Measurements from ENCODE around the gene TSPEAR. TPM values are rescaled to one million over a fixed set of nuclear protein-coding genes. Genes with fewer than 3 reads are reported as not detected.
"Not testable (repeated sequence)": the region's sequence is repeated elsewhere in the genome, so short reads cannot be mapped to it uniquely, and the experiment has no call there.

Gene TSPEAR
- total RNA-seq, 1 donor, result not detected

GRCh38 chr21:44667612-44668011 lies 43.8 kb downstream of the TSPEAR start:
- Histone ChIP-seq H3K36me3 (ENCODE audit: insufficient read depth, low read length) (no peaks in the 10 kb centered on the region), H4K20me1 (ENCODE audit: insufficient read depth, low read length) (no peaks in the 10 kb centered on the region), H3K4me3 (ENCODE audit: insufficient read depth, low read length) (no peak overlapping the region), H3K27ac (ENCODE audit: low read depth, low read length) (no peak overlapping the region), H3K27me3 (ENCODE audit: insufficient read depth, low read length) (no peaks in the 10 kb centered on the region), H3K79me2 (ENCODE audit: insufficient read depth, low read length) (no peaks in the 10 kb centered on the region), H3K4me1 (ENCODE audit: insufficient read depth, low read length) (no peaks in the 10 kb centered on the region), H3K4me2 (ENCODE audit: insufficient read depth, low read length) (no peak overlapping the region), H2AFZ (ENCODE audit: low read length) (no peak overlapping the region), H3K9me3 (ENCODE audit: low read depth, low read length) (no peaks in the 10 kb centered on the region)
- no peak for DNase-seq (ENCODE audit: insufficient read length, low spot score, missing footprints)
- no peak for TF ChIP-seq CTCF (IDR thresholded peaks at IDR 0.05; ENCODE audit: extremely low read depth, low read depth, low read length)

GRCh38 chr21:44666401-44667320 lies 44.7 kb downstream of the TSPEAR start, which contains the start of gene KRTAP12-2:
KRTAP12-2 (minus strand) TSS chr21:44666927; CDS start chr21:44666886, 41 bp downstream.
- no peaks in the 10 kb centered on the region for H3K4me1 ChIP-seq (ENCODE audit: insufficient read depth, low read length)
- H2AFZ ChIP-seq (ENCODE audit: low read length), result no peak within 1 kb of the TSS
- no peak within 1 kb of the TSS for H3K4me3 ChIP-seq (ENCODE audit: insufficient read depth, low read length)
- H4K20me1 ChIP-seq (ENCODE audit: insufficient read depth, low read length), result no peaks in the 10 kb centered on the region
- no peaks in the 10 kb centered on the region for H3K27me3 ChIP-seq (ENCODE audit: insufficient read depth, low read length)
- H3K4me2 ChIP-seq (ENCODE audit: insufficient read depth, low read length), result no peak within 1 kb of the TSS
- no peaks in the 10 kb centered on the region for H3K36me3 ChIP-seq (ENCODE audit: insufficient read depth, low read length)
- H3K79me2 ChIP-seq (ENCODE audit: insufficient read depth, low read length), result no peaks in the 10 kb centered on the region
- TF ChIP-seq CTCF (IDR thresholded peaks at IDR 0.05; ENCODE audit: extremely low read depth, low read depth, low read length), result no peak
- no peaks in the 10 kb centered on the region for H3K9me3 ChIP-seq (ENCODE audit: low read depth, low read length)
- no peak for DNase-seq (ENCODE audit: insufficient read length, low spot score, missing footprints)
- H3K27ac ChIP-seq (ENCODE audit: low read depth, low read length), result no peak within 1 kb of the TSS

GRCh38 chr21:44664691-44665090 lies 46.7 kb downstream of the TSPEAR start:
- DNase-seq (ENCODE audit: insufficient read length, low spot score, missing footprints), result no peak
- Histone ChIP-seq H3K36me3 (ENCODE audit: insufficient read depth, low read length) (no peaks in the 10 kb centered on the region), H3K9me3 (ENCODE audit: low read depth, low read length) (no peaks in the 10 kb centered on the region), H2AFZ (ENCODE audit: low read length) (no peak overlapping the region), H4K20me1 (ENCODE audit: insufficient read depth, low read length) (no peaks in the 10 kb centered on the region), H3K27me3 (ENCODE audit: insufficient read depth, low read length) (no peaks in the 10 kb centered on the region), H3K4me3 (ENCODE audit: insufficient read depth, low read length) (no peak overlapping the region), H3K4me2 (ENCODE audit: insufficient read depth, low read length) (no peak overlapping the region), H3K27ac (ENCODE audit: low read depth, low read length) (no peak overlapping the region), H3K4me1 (ENCODE audit: insufficient read depth, low read length) (no peaks in the 10 kb centered on the region), H3K79me2 (ENCODE audit: insufficient read depth, low read length) (no peaks in the 10 kb centered on the region)
- TF ChIP-seq CTCF (IDR thresholded peaks at IDR 0.05; ENCODE audit: extremely low read depth, low read depth, low read length), result no peak

GRCh38 chr21:44661567-44661966 lies 49.8 kb downstream of the TSPEAR start:
- not testable (repeated sequence) for H4K20me1 ChIP-seq (ENCODE audit: insufficient read depth, low read length); H3K27me3 ChIP-seq (ENCODE audit: insufficient read depth, low read length); H3K4me3 ChIP-seq (ENCODE audit: insufficient read depth, low read length); H3K4me2 ChIP-seq (ENCODE audit: insufficient read depth, low read length); H3K36me3 ChIP-seq (ENCODE audit: insufficient read depth, low read length); H3K9me3 ChIP-seq (ENCODE audit: low read depth, low read length); H2AFZ ChIP-seq (ENCODE audit: low read length); H3K4me1 ChIP-seq (ENCODE audit: insufficient read depth, low read length); DNase-seq (ENCODE audit: insufficient read length, low spot score, missing footprints); H3K27ac ChIP-seq (ENCODE audit: low read depth, low read length); H3K79me2 ChIP-seq (ENCODE audit: insufficient read depth, low read length)

Data from osteoblast (primary cell).